ENCODE results near the gene SNAP47. TPM values are rescaled to one million over a fixed set of nuclear protein-coding genes. Genes with fewer than 3 reads are reported as not detected.

Gene SNAP47
- polyA plus RNA-seq, 1 of the 3 experiments (the other 2 are of a cell fraction), result 45.6 TPM

DNA sequence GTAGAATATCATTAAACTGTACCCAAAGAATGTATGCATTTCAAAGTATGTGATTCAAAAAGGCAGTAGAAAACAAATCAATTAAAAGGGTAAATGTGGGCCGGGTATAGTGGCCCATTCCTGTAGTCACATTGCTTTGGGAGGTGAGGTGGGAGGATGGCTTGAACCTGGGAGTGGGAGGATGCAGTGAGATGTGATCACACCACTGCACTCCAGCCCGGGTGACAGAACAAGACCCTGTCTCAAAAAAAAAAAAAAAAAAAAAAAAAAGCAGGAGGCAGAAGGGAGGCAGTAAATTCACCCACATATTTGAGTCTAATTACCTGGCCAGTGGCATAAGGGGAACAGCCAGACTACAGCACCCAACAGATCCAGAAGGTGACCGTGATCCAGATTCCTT is 62.4 kb downstream of the SNAP47 start:
- Histone ChIP-seq H4K20me1 (ENCODE audit: insufficient read depth) (no peaks in the 10 kb centered on the region), H3F3A (replicated peaks; ENCODE audit: insufficient read depth) (no peaks in the 10 kb centered on the region), H3K27ac (ENCODE audit: low read depth in 2 of 2, low read length in 1 of 2) (no peak overlapping the region), H2AFZ (ENCODE audit: low read depth) (no peak overlapping the region), H3K4me1 (ENCODE audit: control insufficient read depth in 1 of 2, insufficient read depth in 2 of 2, low read depth in 1 of 2, low read length in 1 of 2) (peaks cover 17 to 21% of the 10 kb centered on the region in 2 experiments), H3K9ac (no peak overlapping the region), H3K79me2 (ENCODE audit: insufficient read depth) (no peaks in the 10 kb centered on the region), H3K9me3 (no peaks in the 10 kb centered on the region), H3K36me3 (replicated peaks in 1 of 2; ENCODE audit: control insufficient read depth in 1 of 2, insufficient read depth in 2 of 2, low read length in 1 of 2) (no peaks in the 10 kb centered on the region), H3K4me2 (no peak overlapping the region), H3K9me2 (no peaks in the 10 kb centered on the region), H3K4me3 (ENCODE audit: low read depth in 2 of 2, low read length in 1 of 2) (no peak overlapping the region), H3K27me3 (ENCODE audit: insufficient read depth) (no peaks in the 10 kb centered on the region)
- POLR2A ChIA-PET, result no interaction called here
- 52% methylated on average over 3 of the region's 3 CpGs for WGBS (ENCODE audit: low lambda C conversion rate)
- CTCF ChIA-PET, result no interaction called here
- DNase-seq, result no peak
- TF ChIP-seq GATA2 (CRISPR knock-in tag; IDR thresholded peaks at IDR 0.05) (no peak), POLR2AphosphoS5 (IDR thresholded peaks at IDR 0.05; ENCODE audit: low read depth, low read length) (no peak), YY1 (IDR thresholded peaks at IDR 0.05; ENCODE audit: low read depth) (no peak), MXI1 (IDR thresholded peaks at IDR 0.05; ENCODE audit: low read depth, low read length) (no peak), FOXM1 (IDR thresholded peaks at IDR 0.05; ENCODE audit: low read depth) (no peak), FOSL2 (IDR thresholded peaks at IDR 0.05; ENCODE audit: borderline replicate concordance, low read depth) (no peak), SMC3 (IDR thresholded peaks at IDR 0.05; ENCODE audit: low read depth, low read length) (no peak), NRF1 (IDR thresholded peaks at IDR 0.05; ENCODE audit: low read depth, low read length) (no peak), RFX5 (IDR thresholded peaks at IDR 0.05; ENCODE audit: low read length) (no peak), ELF1 (IDR thresholded peaks at IDR 0.05) (no peak), MEF2A (IDR thresholded peaks at IDR 0.05; ENCODE audit: borderline replicate concordance, low read depth) (no peak)
- TF ChIP-seq, protein P1, sequence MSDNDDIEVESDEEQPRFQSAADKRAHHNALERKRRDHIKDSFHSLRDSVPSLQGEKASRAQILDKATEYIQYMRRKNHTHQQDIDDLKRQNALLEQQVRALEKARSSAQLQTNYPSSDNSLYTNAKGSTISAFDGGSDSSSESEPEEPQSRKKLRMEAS (IDR thresholded peaks at IDR 0.05; ENCODE audit: low read depth), result no peak
- TF ChIP-seq, protein P2, sequence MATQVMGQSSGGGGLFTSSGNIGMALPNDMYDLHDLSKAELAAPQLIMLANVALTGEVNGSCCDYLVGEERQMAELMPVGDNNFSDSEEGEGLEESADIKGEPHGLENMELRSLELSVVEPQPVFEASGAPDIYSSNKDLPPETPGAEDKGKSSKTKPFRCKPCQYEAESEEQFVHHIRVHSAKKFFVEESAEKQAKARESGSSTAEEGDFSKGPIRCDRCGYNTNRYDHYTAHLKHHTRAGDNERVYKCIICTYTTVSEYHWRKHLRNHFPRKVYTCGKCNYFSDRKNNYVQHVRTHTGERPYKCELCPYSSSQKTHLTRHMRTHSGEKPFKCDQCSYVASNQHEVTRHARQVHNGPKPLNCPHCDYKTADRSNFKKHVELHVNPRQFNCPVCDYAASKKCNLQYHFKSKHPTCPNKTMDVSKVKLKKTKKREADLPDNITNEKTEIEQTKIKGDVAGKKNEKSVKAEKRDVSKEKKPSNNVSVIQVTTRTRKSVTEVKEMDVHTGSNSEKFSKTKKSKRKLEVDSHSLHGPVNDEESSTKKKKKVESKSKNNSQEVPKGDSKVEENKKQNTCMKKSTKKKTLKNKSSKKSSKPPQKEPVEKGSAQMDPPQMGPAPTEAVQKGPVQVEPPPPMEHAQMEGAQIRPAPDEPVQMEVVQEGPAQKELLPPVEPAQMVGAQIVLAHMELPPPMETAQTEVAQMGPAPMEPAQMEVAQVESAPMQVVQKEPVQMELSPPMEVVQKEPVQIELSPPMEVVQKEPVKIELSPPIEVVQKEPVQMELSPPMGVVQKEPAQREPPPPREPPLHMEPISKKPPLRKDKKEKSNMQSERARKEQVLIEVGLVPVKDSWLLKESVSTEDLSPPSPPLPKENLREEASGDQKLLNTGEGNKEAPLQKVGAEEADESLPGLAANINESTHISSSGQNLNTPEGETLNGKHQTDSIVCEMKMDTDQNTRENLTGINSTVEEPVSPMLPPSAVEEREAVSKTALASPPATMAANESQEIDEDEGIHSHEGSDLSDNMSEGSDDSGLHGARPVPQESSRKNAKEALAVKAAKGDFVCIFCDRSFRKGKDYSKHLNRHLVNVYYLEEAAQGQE (IDR thresholded peaks at IDR 0.05; ENCODE audit: low read depth, low read length), result no peak
- TF ChIP-seq, protein P3, sequence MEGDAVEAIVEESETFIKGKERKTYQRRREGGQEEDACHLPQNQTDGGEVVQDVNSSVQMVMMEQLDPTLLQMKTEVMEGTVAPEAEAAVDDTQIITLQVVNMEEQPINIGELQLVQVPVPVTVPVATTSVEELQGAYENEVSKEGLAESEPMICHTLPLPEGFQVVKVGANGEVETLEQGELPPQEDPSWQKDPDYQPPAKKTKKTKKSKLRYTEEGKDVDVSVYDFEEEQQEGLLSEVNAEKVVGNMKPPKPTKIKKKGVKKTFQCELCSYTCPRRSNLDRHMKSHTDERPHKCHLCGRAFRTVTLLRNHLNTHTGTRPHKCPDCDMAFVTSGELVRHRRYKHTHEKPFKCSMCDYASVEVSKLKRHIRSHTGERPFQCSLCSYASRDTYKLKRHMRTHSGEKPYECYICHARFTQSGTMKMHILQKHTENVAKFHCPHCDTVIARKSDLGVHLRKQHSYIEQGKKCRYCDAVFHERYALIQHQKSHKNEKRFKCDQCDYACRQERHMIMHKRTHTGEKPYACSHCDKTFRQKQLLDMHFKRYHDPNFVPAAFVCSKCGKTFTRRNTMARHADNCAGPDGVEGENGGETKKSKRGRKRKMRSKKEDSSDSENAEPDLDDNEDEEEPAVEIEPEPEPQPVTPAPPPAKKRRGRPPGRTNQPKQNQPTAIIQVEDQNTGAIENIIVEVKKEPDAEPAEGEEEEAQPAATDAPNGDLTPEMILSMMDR (IDR thresholded peaks at IDR 0.05), result no peak
- TF ChIP-seq, protein P4, sequence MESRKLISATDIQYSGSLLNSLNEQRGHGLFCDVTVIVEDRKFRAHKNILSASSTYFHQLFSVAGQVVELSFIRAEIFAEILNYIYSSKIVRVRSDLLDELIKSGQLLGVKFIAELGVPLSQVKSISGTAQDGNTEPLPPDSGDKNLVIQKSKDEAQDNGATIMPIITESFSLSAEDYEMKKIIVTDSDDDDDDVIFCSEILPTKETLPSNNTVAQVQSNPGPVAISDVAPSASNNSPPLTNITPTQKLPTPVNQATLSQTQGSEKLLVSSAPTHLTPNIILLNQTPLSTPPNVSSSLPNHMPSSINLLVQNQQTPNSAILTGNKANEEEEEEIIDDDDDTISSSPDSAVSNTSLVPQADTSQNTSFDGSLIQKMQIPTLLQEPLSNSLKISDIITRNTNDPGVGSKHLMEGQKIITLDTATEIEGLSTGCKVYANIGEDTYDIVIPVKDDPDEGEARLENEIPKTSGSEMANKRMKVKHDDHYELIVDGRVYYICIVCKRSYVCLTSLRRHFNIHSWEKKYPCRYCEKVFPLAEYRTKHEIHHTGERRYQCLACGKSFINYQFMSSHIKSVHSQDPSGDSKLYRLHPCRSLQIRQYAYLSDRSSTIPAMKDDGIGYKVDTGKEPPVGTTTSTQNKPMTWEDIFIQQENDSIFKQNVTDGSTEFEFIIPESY (IDR thresholded peaks at IDR 0.05; ENCODE audit: borderline replicate concordance, low read depth), result no peak
